ENCODE measurements around the gene TRIM71.

DNA sequence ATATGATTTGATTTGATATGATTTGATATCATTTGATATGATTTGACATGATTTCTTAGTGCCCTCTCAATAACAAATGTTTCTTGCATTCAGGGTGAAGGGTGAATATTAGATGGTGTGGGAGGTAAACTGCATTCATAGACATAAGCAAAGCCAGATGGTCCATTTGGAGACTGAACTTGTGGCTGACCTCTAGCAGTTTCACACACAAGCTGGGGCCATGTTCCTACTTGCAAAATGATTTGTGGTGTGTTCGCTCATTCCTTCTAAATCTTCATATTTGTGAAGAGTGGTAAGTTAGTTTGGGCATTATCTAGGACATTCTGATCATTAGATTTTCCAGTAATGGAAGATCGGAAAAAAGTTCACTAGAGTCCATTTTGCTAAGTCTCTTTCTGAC lies 93.2 kb downstream of the TRIM71 start:
- no peak for TF ChIP-seq POLR2AphosphoS5 (IDR thresholded peaks at IDR 0.05; ENCODE audit: low read depth, low read length)
- no peak for TF ChIP-seq POLR2A (IDR thresholded peaks at IDR 0.05; ENCODE audit: low read depth, low read length)
- TF ChIP-seq TAF1 (IDR thresholded peaks at IDR 0.05; ENCODE audit: low read depth, low read length) = no peak
